ENCODE results near the gene GRK5.

Gene GRK5

DNA sequence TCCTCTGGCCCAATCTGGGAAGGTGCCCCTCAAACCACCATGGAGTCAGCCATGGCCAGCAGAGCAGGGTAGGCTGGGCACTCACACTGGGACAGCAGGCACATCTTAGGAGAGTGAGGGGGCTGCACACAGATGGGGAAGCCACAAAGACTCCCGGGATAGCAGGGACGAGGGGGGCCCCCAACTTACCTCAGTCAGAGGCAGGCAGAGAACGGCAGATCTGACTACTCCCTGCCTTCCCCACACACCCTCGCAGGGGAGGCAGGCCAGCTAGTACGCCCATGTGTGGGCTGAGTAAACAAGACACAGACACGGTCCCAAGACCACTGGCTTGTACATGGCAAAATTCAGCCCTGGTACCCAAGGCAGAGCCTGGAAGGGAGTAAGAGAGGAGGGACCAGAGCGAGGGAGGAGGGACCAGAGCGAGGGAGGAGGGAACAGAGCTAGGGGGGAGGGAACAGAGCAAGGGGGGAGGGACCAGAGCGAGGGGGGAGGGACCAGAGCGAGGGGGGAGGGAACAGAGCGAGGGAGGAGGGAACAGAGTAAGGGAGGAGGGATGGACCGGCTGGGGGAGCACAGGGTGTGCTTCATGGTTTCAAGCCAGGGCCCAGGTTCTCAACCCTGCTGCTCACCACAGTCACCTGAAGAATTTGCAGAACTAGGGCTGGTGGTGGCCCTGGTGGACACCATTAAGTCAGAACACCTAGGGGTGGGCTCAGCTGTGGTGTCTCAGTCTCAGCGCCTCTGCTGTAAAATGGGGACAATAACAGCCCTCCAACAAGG, 261.4 kb downstream of the GRK5 start:
- no peak for DNase-seq

DNA sequence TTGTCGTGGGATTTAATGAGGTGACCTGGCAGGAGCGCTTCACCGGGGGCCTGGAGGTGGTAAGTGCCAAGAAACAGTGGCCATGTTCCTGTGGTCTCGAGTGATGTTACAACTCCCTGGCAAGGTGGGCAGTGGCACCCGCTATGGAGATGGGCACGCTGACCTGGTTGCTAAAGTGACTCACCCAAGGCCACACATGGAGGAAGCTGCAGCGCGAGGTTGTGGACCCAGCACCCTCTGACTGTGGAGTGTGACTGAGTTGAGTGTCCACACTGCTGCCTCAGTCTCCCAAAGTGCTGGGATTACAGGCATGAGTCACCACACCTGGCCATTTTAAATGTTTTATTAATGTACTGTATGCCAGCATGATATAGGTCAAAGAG, 261.9 kb downstream of the GRK5 start:
- no peak for DNase-seq

DNA sequence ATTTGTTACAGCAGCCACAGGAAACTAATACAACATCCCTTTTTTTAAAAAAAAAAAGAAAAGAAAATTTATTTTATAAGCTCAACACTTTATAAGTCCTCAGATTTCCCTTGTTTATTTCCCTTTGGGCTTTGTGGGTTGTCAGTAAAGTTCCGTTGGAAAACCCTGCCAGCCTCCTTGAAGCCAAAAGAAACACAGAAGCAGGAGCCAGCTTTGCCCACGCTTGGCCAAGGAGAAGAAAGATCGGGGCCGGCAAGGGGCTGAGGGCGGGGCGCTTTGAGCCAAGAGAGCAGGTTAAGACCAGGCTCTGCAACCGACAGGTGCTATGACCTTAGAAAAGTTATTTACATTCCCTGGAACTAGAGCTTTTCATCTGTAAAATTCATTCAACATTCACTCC, 262.5 kb downstream of the GRK5 start:
- DNase-seq = no peak

DNA sequence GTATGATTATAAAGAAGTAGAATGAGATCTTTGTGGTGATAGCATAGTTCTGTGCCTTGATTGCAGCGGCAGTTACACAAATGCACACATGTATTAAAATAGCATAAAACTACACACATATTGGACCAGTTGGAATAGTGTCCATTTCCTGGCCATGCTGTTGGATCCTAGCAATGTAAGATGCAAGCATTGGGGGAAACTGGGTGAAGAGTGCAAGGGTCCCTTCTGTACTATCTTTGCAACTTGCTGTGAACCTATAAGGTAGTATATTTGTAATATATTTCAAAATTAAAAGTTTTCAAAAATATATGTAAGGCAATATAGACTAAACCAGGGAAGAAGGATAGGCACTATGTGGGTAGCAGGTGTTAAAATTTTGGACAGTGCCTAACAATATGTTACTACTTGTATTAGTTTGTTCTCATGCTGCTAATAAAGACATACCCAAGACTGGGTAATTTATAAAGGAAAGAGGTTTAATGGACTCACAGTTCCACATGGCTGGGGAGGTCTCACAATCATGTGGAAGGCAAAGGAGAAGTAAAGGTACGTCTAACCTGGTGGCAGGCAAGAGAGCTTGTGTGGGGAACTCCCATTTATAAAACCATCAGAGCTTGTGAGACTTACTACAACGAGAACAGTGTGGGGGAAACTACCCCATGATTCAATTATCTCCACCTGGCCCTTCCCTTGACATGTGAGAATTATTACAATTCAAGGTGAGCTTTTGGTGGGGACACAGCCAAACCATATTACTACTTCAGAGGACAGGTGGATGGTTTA, 263.7 kb downstream of the GRK5 start:
- no peak for DNase-seq

DNA sequence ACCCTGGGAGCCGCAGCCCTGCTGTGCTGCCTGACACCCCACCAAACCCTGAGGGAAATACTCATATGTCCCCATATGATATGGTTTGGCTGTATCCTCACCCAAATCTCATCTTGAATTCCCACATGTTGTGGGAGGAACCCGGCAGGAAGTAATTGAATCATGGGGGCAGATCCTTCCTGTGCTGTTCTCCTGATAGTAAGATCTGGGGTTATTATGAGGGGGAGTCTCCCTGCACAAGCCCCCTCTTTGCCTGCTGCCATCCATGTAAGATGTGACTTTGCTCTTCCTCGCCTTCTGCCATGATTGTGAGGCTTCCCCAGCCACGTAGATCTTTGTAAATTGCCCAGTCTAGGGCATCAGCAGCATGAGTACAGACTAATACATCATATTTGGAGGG, 266.4 kb downstream of the GRK5 start:
- DNase-seq = no peak

DNA sequence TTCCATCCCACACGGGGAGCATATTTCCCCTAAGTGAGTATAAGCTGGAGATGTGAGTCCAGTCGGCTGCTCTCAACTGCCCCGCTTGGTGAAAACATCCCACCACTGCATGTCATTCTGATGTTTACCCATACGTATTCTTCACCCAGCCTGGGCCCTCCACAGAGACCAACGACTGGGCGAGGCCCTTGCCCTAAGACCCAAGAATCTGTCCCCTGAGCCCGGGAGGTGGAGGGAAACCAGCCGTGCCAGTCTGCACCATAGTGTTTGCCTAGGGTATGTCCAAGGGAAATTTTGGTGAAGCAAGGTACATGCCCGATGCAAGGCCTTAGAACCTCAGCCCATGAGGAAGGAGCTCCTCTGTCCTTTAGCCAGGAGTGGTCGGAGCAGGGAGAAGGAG, 267.2 kb downstream of the GRK5 start:
- DNase-seq = no peak

DNA sequence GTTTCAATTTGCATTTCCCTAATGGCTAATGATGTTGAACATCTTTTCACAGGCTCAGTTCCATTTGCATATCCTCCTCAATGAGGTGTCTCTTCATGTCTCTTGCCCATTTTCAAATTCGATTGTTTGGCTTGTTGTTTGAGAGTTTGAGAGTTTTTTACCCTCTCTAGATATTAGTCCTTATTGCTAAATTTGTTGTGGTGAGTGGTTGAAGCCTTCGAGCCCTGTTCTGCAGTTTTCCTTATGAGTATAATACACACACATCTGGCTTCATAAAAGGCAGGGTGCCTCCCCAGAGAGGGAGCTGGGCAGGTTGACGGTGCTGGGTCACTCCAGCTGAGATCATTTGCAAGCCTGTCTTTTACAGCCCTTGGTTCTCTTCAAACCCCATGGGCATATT, 270.1 kb downstream of the GRK5 start:
- no peak for DNase-seq

DNA sequence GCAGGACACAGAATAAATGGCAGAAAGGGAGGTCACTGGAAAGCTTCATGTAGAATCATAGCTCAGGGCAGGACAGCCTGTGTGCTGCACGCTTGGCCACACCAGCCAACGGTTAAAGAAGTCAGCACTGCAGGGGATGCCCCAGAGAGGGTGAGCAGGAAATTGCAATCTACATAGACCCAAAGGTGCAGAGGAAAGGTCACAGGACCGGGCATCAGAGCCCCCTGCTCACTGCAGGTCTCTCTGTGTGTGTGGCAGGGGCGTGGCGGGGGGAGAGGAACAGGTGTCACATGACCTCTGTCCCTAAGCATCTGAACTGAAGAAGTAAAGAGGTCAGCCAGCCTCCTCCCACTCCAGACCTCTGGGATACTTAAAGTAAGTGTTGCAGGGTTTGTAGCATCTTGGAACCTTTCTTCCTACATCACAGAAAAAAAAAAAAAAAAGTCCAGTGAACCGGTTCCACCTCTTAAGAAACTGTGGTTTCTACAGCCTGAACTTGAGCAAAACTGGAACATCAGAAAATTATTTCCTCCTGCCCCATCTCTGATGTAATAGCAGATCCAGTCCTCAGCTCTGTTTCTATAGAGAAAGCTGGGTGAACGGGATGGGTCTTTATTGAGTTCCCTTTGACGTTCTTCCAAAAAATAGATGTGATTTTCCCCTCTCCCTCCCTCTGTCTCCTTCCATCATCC, 270.9 kb downstream of the GRK5 start:
- DNase-seq = no peak

DNA sequence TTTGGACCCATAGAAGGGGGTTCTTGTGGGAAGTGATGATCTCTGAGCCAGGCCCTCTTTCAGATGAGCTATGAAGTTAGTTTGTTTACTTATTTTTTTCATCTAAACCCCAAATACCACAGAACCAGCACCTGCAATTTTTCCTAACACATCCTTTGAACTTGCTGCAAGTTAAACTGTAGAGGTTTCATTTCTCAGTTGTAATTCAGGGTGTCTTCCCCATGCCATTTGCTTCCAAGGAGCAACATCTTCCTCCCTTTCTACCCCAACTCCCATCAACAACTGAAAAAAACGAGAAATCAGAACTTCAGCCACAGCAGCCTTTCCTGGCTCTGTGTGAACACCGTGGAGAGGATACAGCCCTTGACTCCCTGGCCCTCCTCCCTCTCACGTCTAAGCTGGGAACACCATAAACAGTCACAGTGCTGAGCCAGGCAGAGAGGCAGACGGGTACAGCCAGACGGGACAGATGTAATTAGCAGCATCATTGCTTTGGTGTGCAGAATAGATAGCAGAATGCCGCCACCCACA, 271.5 kb downstream of the GRK5 start:
- no peak for DNase-seq

DNA sequence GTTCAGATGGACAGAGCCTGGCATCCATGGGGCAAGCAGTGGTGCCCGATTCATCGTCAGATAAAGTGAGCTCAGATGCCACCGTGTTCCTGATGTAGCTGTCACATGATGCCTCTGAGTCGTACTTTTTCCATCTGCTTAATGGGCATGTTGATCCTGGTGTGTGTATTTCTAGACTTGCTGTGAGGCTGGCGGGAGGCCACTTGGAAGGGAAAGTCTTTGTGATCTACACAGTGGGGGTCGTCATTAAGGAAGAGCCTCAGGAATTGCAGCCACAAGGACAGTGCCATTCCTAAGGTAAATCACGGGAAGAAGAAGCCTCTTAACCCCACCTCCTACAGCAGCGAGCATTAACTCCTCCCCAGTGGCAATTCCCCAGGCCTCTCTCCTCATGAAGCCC, 272.2 kb downstream of the GRK5 start:
- no peak for DNase-seq

DNA sequence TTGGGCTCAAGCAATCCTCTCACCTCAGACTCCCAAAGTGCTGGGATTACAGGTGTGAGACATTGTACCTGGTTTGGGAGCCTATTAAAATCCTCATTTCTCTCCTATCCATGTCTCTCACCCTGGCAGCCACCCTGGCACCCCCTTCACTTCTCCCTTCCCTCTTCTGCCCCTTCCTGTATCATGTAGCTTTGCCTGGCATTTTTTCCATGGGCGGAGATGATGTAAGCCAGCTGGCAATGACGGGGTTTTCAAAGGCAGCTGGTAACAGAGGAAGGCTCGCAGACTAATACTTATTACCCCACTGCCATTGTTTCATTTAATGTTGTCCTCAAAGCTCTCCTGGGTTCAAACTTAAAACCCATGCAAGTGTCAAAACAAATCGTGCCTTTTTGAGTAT, 273.3 kb downstream of the GRK5 start:
- DNase-seq = peak; percentile 6

DNA sequence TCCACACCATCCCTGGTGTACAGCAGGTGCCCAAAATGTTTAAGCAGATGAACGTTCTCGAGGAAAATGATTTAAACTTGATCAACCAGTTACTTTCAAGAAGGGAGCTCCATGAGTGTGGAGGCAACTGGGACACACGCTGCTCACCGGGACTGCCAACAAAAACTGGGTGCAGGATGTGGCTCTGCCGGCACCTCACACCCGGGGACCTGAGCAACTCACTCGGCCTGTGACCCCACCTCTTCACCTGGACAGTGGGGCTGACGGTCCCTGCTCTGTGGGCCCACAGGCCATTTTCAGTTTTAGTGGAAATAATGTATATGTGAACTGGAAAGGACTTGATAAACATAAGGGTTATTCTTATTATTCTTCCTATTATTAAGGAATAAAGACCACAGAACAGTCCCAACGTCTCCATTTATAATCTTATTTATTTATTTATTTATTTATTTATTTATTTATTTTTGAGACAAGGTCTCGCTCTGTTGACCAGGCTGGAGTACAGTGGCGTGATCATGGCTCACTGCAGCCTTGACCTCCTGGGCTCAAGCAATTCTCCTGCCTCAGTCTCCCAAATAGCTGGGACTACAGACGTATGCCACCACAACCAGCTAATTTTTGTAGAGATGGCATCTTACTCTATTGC, 274.5 kb downstream of the GRK5 start:
- no peak for DNase-seq

DNA sequence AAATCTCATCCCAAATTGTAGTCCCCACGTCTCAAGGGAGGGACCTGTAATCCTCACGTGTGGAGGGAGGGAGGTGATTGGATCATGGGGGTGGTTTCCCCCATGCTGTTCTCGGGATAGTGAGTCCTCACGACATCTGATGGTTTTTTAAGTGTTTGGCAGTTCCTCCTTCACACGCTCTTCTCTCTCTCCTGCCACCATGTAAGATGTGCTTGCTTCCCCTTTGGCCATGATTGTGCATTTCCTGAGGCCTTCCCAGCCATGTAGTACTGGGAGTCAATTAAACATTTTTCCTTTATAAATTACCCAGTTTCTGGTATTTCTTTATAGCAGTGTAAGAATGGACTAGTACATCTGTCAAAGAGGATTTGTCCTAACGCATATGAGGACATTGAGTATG, 275.6 kb downstream of the GRK5 start:
- DNase-seq = no peak

DNA sequence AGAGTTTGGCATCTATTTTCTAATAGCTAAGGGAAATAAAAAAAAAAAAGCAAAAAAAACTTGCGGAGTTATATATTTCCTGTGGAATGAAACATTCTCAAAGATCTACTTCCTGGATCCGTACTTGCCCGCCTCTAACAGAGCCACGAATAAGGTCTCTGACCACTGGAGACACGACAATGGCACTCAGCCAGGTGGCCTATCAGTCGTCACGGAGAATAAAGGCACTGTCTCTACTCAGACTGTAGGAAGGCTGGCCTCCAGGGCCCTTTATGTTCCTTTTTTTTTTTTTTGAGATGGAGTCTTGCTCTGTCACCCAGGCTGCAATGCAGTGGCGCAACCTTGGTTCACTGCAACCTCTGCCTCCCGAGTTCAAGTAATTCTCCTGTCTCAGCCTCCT, 276.5 kb downstream of the GRK5 start:
- DNase-seq = no peak

DNA sequence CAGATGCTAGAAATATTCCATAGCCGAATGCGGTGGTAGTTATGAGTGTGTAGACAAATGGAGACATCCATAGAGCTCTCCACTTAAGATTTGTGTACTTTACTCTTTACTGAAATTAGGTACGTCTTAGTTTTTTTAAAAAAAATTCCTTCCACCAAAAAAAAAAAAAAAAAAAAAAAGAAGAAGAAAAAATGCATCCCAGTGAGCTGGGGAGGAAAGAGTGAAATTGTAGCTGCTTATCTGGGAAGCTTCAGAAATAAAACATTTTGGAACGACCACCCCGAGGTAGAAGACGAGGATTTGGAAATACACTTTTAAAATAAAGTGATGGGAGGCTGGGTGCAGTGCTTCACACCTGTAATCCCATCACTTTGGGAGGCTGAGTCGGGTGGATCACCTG, 281.3 kb downstream of the GRK5 start:
- no peak for DNase-seq

DNA sequence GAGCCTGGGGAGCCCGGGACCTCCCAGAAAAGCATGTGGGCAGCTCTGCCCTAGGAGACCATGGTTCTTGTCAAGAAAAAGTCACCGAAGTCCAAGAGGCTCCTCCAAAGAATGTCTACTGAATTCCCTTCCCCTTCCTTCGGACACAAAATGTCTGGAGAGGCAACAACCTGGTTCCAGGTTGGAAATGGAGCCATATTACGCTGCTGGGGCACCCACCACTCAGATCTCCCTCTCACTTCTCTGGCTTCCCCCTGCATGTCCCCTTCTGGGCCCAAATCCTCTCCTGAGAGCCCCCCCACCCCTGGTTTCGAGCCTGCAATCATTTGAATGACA, 282.6 kb downstream of the GRK5 start:
- no peak for DNase-seq

DNA sequence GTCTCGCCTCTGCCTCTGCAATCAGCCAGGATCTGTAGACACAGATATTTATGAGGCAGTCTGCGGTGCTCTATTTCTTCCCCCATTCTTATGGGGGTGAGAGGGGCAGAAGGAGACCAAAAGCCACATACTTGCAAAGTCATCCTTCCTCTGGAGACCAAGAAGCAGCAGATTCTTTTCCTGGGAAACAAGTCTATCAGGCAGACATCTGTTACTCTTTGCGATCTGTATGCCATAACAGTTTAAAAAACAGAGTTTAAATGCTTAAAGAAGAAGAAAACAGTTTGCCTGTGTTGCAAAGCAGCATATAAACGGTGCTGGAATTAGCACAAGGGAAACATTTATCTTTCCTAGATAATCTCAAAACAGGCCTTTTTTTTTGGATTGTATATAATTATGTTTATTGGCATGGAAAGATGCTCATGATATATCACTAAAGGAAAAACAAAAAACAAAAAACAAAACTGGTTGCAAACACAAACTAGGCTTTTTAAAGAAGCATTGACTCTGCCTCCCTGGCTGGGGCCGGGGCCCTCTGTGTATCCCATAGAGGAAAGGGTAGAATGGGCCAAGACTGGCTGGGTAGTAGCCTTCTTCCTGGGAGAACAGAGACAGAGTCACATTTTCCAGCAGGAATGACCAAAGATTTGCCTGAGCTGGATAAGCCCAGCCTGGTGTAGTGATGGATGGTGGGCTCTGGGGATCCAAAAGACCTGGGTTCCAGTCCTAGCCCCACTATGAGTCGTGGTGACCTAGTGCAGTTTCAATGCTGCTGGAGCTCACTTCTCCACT, 284.8 kb downstream of the GRK5 start:
- DNase-seq = no peak

DNA sequence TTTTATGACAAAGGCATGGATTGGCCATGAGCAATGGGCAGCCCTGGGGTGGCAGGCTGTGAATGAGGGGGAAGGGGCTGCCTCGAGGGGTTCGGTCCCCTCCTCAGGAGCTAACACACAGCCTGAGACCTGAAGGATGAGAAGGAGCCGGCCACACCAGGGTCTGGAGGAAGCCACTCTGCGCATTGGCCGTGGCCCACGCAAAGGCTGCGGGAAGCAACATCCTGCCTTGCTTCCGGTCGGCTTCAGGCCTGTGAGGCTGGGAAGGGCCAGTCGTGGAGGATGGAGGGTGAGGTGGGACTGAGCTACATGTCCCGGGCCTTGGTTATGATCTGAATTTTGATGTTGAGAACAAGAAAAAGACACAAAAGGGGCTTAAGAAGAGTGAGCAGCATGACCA, 285.8 kb downstream of the GRK5 start:
- no peak for DNase-seq

DNA sequence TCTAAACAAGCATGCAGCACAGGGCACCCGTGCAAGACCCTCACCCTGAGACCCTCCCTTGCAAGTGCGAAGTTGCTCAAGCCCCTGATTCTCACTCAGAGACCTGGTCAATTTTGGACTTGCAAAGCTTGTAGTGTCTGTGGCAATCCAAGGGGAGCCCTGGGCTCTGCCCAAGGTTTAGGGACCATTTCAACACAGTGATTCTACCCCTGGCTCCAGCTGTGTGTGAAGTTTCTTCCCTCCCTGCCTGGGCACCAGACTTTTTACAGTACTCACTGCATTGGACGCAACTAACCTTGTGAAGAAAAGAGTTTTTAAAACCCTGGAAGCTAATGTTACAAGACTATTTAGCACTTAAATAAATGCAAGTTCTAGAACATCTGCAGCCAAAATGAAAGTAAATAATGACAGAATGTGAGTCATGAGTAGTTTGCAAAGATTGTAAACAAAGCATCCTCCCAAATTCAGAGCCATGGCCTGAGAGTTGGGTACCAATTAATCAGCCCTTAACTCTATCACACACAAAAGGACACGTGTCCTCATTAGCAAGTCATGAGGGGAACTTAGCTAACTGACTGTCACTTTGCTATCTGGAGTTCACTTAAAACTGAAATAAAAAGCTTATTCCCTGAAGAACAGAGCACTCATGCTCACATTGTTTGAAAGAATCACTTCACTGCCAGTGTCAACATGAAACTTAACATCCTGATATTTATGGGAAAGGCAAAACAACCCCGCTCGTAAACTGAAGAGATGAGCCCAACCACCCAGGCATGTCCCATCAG, 287.1 kb downstream of the GRK5 start:
- no peak for DNase-seq

DNA sequence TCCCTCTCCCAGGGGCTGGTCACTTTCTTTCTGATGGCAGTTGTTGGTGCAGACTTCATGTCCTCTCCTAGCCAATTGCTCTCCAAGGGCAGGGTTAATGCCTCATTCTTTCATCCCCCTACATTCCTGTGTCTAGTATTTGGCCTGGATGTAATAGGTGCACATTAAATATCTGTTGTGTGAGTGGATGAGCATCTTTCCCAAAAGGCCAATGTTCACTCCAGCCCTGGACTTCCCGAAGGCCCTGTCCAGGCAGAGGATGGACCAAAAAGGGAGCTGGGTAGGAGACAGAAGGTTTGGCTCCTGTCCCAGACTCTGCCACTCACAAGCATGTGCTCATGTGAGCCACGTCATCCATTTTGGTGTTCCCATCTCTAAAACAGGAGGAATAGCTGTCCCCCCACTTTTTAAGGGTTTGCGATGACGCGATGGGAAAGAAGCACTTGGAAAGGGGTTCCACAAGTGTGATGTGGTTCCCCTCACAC, 287.7 kb downstream of the GRK5 start:
- no peak for DNase-seq

DNA sequence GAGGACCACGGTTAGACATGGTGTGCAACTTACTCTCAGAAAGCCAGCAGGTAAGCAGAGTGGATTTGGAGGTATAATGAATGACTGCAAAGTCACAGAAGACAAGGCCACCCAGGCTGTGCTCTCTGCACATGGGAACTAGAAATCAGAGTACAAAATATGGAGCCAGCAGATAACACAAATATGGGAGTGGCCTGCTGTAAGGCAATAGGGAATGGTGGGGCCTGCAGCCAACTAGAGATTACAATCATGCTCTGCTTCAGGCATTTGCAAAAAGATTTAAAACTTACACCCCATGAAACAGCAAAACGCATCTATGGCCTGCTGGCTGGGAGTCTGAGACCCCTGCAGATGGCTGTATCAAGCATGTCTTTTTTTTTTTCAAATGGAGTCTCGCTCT, 288.2 kb downstream of the GRK5 start:
- no peak for DNase-seq

DNA sequence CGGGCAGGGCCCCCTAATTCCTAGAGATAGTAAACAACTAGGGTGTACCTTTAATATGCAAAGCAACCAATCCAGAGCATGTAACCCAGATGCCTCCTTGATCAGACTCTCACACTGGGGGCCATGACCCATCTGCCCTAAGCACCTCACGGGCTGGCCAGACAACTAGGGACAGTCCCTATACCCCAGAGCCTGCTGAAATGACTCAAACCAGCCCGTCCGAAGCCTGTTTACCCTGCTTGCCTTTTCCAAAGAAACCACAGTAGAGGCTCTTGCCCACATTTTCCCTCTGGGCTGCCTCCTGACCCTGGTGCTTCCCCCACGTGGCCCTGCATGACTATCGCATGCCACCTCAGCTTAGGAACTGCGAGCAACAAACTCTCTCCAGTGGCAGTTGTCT, 288.9 kb downstream of the GRK5 start:
- no peak for DNase-seq
